GM20000 (cell line): ENCODE results near the gene MECP2.
"Not testable (repeated sequence)": the region's sequence is repeated elsewhere in the genome, so short reads cannot be mapped to it uniquely, and the experiment has no call there.

ENCODE experiments used
- DNase-seq: peaks from one replicate; pipeline ENCODE4 v3.0.0; 2012; ENCODE audit warnings: low spot score
- TF ChIP-seq, protein P1 (sequence below): IDR thresholded peaks from 2 replicates; pipeline ENCODE4 v1.5.1; 2012; ENCODE audit warnings: mild to moderate bottlenecking, control low read depth; ENCODE audit errors: extremely low read depth, missing control alignments

Gene MECP2

GRCh38 chrX:153984351-153985178 lies 113.0 kb downstream of the MECP2 start:
- DNase-seq = peak; percentile 70
- TF ChIP-seq, protein P1, sequence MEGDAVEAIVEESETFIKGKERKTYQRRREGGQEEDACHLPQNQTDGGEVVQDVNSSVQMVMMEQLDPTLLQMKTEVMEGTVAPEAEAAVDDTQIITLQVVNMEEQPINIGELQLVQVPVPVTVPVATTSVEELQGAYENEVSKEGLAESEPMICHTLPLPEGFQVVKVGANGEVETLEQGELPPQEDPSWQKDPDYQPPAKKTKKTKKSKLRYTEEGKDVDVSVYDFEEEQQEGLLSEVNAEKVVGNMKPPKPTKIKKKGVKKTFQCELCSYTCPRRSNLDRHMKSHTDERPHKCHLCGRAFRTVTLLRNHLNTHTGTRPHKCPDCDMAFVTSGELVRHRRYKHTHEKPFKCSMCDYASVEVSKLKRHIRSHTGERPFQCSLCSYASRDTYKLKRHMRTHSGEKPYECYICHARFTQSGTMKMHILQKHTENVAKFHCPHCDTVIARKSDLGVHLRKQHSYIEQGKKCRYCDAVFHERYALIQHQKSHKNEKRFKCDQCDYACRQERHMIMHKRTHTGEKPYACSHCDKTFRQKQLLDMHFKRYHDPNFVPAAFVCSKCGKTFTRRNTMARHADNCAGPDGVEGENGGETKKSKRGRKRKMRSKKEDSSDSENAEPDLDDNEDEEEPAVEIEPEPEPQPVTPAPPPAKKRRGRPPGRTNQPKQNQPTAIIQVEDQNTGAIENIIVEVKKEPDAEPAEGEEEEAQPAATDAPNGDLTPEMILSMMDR = no peak

- DNase-seq = no peak
- TF ChIP-seq, protein P1 = no peak
These were observed 114.2 kb downstream of the MECP2 start for GRCh38 chrX:153983321-153983801.

GRCh38 chrX:153981771-153982533 lies 115.6 kb downstream of the MECP2 start:
- DNase-seq = no peak
- TF ChIP-seq, protein P1 = no peak

- no peak for DNase-seq
- TF ChIP-seq, protein P1 = no peak
These were observed 116.3 kb downstream of the MECP2 start for GRCh38 chrX:153981231-153981630.

GRCh38 chrX:153980394-153980793 lies 117.1 kb downstream of the MECP2 start:
- DNase-seq = not testable (repeated sequence)

- no peak for DNase-seq
- TF ChIP-seq, protein P1 = no peak
These were observed 122.7 kb downstream of the MECP2 start for GRCh38 chrX:153974726-153975286.

- TF ChIP-seq, protein P1 = no peak
- no peak for DNase-seq
These were observed 123.4 kb downstream of the MECP2 start for GRCh38 chrX:153974003-153974725.
